DMS53 treated with DMSO at 0.1 percent for 48 hours (cell line): ENCODE results near the gene TELO2.
A peak's percentile ranks its signal among the peaks of the same experiment; 100 is the strongest.
"Not testable (repeated sequence)": the region's sequence is repeated elsewhere in the genome, so short reads cannot be mapped to it uniquely, and the experiment has no call there.

ENCODE experiments used
- DNase-seq: peaks from one replicate; lab custom pipeline; 2025; ENCODE audit not compliant: unreplicated experiment; lab: John Stamatoyannopoulos, UW

The TELO2 gene

GRCh38 chr16:1474796-1475551, 18.2 kb upstream of the TELO2 start, which contains the start of gene CLCN7:
Gene CLCN7, minus strand, starts transcription at chr16:1475028. Its CDS starts 54 bp downstream, at chr16:1474974.
- DNase-seq, result peak; percentile 35

DNA sequence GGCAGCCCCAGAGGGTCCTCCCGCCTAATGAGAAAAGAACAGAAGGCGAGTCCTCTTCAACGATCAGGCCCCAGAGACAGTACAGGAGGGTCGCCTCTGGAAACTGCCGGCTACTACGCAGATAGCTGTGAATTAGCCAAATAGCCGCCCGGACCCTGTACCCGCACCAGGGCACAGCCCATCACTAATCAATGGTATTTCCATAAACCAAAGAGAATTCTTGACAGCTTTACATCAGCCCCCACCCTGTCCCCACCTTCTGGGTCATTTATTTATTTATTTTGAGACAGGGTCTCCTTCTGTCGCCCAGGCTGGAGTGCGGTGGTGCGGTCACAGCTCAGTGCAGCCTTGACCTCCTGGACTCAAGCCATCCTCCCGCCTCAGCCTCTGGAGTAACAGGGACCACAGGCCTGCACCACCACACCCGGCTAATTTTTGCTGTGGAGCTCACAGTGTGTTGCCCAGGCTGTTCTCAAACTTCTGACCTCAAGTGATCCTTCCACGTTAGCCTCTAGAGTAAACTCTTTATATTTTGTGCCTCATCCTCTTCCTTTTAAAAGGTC, 17.5 kb upstream of the TELO2 start:
- DNase-seq, result no peak

DNA sequence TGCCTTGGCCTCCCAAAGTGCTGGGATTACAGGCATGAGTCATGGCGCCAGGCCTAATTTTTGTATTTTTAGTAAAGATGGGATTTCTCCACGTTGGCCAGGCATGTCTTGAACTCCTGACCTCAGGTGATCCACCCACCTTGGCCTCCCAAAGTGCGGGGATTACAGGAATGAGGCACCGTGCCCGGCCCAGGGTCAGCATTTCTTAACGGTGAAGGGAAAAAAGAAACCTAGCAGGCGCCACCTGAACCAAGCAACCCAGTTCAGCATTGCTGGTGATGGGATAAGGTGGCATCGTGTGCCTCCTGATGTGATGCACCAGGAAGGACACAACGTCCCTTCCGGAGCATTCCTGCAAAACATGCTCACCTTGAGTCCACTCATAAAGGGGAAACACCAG, 16.1 kb upstream of the TELO2 start:
- DNase-seq, result no peak

DNA sequence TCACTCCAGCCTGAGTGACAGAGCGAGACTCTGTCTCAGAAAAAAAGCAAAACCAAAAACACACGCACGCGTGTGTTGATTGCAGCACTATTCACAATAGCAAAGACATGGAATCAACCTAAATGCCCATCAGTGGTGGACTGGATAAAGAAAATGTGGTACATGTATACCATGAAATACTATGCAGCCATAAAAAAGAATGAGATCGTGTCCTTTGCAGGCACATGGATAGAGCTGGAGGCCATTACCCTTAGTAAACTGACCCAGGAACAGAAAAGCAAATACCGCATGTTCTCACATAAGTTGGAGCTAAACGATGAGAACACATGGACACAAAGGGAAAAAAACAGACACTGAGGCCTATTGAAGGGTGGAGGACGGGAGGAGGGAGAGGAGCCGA, 14.2 kb upstream of the TELO2 start:
- not testable (repeated sequence) for DNase-seq

GRCh38 chr16:1481906-1482835, 11.0 kb upstream of the TELO2 start:
- no peak for DNase-seq

DNA sequence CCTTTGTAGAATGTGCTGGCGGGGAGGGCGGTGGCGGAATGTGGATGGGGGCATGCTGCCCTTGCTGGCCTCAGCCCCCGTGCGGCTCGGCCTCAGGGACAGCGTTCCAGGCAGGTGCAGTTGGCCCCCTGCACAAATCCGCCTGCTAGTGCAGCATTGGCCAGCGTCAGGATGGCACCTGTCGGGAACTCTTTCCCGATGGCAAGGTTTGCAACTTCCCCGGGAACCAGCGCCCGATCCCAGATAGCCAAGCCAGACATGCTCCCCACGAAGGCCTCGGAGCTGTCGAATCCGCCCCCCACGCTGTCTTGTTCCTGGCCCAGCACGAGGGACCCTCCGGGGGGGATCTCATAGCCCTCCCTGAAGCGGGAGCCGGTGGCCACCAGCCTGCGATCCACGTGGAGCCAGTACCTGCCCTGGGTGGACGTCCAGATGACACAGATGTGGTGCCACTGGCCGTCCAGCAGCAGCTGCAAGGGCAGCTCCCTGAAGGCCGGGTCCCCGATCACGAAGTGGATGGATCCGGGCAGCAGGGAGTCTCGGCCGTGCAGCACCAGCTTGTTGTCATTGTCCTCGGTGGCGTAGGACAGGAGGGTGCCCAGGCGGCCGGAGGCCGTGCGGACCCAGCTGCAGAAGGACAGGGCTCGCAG, 7.2 kb upstream of the TELO2 start:
- no peak for DNase-seq

GRCh38 chr16:1486551-1487390, 6.4 kb upstream of the TELO2 start:
- DNase-seq, result no peak

- no peak for DNase-seq
Observed at GRCh38 chr16:1487395-1488053, 5.6 kb upstream of the TELO2 start.

DNA sequence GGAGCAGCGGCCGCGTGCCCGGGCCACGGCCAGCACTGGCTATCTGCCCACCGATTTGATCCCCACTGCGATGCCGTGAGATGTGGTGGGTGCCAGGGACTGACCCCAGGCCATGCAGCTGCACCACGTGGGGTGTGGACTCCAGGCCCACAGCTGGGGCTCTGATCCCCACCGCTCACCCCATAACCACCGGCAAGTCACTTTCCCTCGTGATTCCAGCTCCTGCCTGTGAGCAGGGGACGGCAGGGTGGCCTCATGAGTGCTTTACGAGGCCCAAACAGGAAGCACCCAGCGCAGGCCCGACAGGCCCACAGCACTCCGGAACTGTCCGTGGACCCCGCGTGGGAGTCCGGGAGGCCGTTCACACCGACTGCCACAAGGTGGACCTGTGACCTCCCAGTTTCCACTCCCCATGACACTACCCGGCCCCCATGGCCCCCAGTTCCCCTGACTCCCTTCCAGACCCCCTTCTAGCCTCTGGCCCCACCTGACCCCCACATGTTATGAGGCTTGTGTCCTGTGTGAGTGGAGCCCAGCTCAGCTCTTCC, 5.0 kb upstream of the TELO2 start:
- no peak for DNase-seq

GRCh38 chr16:1488619-1489018, 4.5 kb upstream of the TELO2 start, which contains the start of gene PTX4:
Gene PTX4, minus strand, starts transcription at chr16:1488944. Its CDS starts 35 bp downstream, at chr16:1488909.
- DNase-seq, result no peak

- DNase-seq, result no peak
Observed at GRCh38 chr16:1489077-1489476, 4.1 kb upstream of the TELO2 start.

DNA sequence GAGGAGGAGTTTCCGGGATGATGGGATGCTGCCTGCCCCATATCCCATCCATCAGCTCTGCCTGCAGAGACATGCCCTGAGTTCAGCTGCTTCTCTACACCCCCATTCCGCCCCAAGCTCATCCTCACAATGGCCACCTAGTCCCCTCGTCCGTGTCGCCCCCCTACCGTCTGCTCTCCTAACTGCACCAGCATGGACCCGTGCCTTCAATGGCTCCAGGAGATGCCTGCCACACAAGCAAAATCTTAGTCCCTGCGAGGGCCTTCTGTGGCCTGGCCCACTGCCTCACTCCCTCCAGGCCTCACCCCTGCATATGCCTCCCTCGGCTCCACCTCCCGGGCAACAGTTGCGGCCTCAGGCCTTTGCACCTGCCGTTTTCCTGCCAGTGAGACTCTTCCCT, 1.8 kb upstream of the TELO2 start:
- no peak for DNase-seq

- DNase-seq, result no peak
Observed at GRCh38 chr16:1492082-1492922, 858 bp upstream of the TELO2 start.

DNA sequence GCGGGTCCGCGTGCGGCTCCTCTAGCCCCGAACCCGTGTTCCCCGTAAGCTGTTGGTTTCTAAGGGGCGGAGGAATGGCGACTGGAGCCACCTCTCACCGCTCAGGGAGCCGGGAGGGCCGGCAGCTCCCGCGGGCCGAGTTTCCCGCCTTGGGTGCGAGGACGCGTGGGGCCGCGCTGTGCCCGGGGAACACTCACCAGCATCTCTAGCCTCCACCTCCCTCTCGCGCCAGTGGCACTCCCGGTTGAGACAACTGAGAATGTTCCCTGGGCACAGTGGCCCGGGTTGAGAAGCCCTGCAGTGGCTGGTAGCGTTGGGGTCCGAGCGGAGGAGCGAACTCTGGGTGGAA, 560 bp downstream of the TELO2 start:
- DNase-seq, result no peak

DNA sequence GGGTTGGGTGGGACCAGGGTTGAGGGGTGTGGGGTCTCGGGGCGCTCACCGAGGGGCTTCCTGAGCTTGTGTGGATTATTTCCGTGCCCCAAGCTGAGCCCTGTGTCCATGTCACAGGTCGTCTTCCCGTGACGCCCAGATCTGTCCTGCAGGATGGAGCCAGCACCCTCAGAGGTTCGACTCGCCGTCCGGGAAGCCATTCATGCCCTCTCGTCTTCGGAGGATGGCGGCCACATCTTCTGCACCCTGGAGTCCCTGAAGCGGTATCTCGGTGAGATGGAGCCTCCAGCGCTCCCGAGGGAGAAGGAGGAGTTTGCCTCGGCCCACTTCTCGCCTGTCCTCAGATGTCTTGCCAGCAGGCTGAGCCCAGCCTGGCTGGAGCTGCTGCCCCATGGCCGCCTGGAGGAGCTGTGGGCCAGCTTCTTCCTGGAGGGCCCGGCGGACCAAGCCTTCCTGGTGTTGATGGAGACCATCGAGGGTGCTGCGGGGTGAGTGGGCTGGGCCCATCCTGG, 1.0 kb downstream of the TELO2 start:
- no peak for DNase-seq

- DNase-seq, result no peak
Observed at GRCh38 chr16:1494711-1495110, 1.6 kb downstream of the TELO2 start.

DNA sequence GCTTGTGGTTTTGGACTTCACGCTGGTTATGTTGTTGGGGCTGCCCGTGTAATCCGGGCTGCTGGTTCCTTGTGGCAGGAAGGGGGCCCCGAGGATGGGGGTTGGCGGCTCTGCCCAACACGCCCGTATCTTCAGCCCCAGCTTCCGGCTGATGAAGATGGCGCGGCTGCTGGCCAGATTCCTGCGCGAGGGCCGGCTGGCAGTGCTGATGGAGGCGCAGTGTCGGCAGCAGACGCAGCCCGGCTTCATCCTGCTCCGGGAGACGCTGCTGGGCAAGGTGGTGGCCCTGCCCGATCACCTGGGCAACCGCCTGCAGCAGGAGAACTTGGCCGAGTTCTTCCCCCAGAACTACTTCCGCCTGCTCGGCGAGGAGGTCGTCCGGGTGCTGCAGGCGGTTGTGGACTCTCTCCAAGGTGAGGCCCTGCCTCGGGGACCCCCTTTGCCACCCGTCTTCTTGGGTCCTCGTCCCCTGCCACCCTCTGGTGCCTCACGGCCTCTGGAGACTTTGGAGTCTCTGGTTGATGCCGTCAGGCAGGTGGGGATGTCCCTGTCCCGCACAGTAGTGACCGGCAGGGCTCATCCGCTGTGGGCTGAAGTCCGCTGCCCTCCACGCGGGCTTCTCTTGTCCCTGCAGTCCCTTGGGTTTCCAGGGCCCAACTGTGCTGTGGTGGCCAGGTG, 2.2 kb downstream of the TELO2 start:
- no peak for DNase-seq

DNA sequence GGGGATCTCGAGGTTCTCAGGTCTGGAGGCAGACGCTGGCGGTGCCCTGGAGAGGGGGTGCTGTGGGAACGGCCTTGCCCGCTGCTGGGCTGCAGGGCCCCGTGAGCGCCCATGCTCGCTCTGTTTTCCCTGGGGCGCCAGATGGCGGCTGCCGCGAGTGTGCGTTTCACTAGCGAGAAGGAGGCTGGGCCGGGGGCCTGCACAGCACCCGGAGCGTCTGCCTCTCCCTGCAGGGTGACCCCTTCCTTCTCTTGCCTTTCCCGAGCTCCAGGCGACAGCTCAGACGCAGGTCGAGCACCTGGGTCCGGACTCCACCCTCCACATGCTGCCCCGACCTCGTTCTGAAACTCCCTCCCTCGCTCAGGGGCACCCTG, 2.7 kb downstream of the TELO2 start:
- DNase-seq, result no peak
